HTERT RPE-1 (cell line): ENCODE results near the gene IQCC.

Experiments
- in situ Hi-C: fragments of 300-500 bp; cut with MboI; formaldehyde crosslinking; loops from 4 replicates; pipeline ENCODE4 v1.14.3; 2020; ENCODE audit warnings: low sequenced_read_pairs

The IQCC gene

DNA sequence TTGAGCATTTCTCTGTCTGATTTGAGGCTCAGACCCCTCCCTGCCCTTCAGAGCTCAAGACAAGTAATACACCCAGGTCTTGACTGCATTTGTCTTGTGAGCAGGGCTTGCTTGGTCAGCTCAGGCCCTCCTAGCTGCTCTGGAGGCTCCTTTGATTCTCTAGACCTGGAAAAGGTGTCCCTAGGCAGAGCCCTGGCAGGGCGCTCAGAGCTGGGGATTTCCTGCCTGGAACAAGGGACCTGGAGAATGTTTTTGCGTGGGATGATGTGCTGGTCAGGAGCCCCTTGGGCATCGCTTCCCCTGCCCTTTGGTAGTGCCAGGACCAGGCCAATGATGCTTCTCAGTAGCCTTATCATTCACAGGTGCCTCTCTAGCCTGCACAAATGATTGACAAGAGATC is 9.9 kb upstream of the IQCC start:
- in situ Hi-C loops = no loop called here

DNA sequence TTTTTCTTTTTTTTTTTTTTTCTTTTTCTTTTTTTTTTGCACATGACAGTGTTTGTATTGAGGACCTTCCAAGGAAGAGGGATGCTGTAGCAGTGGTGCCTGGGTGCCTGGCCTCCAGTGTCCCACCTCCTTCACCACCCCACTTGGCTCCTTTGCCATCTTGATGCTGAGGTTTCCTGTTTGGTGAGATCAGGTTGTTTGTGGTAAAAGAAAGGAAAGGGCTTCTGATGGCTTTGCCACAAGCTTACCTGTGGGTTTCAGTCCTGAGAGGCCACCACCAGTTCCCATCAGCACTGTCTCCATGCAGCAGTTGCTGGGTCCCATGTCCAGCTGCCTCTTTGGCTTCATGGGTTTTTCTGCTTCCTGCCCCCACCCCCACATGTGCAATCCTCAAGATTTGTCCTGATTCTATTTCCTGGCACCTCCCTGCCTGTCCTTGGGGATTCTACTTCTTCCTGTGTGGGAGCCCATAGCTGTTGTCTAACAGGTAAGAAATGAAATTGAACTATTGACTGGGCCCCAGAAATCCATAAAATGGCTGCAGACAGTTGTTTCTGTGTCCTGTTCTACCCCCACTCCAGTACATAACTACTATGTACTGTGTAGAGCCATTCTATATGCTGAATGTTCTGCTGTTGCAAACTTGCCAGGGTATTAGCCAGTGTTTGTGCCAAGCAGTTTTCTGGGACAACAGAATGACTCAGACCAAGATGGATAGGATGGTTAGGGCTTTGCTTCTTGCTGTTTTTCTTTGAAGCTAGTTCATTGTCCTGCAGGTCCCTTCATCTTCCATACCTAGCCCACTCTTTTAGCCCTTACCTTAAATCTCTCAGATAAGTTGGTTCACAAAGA is 9.3 kb upstream of the IQCC start:
- in situ Hi-C loops = no loop called here

DNA sequence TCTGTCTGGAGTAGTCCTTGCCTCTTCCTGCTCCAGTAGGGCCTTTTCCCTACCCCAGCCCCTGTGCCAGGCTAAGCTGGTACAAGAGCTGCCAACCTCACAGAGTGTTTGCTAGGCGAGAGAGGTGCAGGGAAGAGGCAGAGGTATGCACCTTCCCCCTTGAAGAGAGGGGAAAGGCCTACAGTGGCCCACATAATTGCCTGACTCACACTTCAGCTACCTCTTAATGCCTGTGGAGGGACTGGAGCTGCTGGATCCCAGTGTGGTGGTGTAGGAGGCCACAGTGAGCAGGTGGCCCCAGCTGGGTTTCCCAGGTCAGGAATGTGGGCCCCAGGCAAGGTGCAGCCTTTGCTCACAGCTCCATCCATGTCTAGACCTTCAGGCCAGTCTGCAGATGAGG is 8.4 kb upstream of the IQCC start:
- in situ Hi-C loops = no loop called here

DNA sequence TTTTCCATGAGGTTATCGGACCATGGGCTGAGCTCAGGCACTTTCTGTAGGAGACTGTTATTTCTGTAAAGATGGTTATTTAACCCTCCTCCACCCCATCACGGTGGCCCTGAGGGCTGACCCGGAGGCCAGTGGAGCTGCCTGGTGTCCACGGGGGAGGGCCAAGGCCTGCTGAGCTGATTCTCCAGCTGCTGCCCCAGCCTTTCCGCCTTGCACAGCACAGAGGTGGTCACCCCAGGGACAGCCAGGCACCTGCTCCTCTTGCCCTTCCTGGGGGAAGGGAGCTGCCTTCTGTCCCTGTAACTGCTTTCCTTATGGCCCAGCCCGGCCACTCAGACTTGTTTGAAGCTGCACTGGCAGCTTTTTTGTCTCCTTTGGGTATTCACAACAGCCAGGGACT is 7.6 kb upstream of the IQCC start:
- in situ Hi-C loops = no loop called here

DNA sequence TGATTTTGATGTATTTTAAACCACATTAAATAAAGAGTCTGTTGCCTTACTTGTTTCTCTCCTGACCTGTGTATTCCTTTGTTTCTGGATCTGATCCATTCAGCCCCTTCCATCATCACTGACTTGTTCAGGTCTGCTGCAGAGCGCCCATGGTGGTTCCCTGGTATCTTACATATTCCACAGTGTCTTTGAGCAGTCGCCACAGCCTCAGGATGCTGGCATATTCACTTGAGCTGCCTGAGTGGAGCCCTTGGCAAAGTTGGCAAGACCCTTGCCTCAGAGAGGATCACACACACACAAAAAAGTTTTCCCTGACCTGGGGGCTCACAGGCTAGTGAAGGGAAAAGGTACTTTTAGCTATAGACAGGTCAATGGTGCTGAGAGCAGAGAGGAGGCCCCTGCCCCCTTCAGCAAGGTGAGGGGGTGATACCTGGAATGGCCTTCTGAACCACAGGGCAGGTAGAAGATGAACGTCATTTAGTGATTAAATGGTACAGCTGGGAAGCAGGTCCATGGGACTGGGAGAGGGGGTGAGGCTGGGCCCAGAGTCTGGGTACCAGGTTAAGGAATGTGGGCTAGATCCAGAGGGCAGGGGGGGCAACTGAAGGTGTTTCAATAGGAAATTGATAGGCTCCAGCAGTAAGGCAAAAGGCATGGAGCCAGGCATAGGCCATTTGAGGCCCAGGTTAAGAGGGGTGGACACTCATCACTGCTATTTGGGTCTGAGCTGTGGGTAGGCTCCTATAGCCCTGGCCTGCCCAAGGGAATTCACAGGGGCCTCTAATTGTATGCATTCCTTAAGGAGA is 7.0 kb upstream of the IQCC start:
- in situ Hi-C loops = no loop called here

DNA sequence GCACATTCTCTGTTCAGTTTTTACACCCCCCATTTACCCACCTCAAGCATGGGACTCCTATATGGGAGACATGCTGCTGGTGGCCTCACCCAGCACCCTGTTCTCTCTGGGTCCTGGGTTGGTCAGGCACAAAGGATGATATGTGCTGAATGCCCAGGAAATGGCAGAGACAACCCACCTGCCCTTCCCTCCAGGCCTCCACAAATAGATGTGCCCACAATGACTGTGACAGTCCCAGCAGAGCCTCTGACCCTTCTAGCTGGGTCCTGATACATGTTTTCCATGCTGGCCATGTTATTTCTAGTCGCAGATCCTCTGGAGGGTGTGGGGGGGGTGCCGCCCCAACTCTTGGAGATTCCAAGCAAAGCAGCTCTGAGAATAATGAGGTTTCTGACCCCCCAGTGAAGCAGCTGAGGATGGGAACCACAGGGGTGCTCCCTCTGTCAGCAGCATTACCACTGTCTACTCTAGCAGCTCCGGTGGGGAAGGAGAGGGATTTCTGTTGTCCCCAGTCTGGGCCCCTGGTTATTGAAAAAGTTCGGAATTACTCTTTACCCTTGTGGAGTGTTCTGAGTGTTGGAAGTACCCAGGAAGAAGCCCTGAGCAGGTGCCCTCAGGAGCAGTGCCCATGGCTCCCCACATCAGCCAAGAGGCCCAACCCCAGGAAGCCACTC is 6.3 kb upstream of the IQCC start:
- in situ Hi-C loops = no loop called here

DNA sequence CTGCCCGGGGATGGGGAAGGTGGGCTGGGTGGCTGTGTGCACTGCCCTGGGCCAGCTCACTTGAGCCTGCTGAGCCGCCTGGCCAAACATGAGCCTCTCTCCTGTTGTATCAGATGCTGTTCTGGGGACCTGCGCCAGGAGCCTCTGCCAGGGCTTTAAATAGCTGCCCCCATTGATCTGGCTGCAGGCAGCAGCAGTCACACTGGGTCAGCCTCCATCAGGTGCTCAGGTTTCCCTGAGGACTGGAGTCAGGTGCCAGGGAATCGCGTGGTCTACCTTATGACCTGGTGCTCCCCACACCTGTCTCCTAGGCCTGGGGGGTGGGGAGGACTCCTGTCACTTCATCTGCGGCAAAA is 5.8 kb upstream of the IQCC start:
- in situ Hi-C loops = no loop called here

DNA sequence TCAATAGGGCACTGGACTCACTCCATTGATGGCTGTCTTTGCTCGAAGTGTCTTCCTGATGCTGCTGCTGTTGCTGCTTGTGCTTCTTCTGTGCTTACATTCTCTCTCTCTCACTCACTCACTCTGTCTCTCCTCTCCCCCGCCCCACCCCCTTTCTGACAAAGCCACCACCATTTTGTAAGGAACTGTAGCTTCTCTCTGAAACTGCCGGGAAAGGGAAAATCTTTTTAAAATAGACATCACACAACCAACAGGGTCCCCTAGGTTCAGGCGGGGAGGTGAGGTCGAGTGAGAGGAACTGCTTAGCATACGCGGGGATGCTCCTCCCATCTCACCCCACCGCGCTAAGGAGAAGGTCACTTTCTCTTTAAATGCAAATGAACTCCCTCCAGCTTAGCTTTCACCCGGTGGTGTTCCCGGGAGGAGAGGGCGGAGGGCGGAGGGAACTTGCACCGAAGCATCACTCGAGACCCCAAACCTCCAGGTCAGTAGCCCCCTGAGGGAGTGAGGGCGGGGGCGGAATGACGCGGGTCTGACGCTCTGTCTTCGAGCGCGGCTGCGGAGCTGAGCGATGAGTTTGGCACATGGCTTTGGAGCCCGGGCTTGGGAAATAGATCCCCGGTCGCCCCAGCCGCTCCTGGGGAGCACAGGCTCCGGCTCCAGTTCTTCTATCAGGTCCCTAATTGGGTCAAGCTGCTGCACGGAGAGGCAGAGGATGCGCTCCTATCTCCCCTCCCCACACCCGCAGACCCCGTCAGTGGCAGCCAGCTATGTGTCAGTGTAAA is 5.1 kb upstream of the IQCC start, which contains the start of gene CCDC28B:
Gene CCDC28B (plus strand): TSS at position 370 of the 785 bp plus-strand sequence. CDS start 1,341 bp downstream, outside the sequence.
- in situ Hi-C loops = no loop called here

DNA sequence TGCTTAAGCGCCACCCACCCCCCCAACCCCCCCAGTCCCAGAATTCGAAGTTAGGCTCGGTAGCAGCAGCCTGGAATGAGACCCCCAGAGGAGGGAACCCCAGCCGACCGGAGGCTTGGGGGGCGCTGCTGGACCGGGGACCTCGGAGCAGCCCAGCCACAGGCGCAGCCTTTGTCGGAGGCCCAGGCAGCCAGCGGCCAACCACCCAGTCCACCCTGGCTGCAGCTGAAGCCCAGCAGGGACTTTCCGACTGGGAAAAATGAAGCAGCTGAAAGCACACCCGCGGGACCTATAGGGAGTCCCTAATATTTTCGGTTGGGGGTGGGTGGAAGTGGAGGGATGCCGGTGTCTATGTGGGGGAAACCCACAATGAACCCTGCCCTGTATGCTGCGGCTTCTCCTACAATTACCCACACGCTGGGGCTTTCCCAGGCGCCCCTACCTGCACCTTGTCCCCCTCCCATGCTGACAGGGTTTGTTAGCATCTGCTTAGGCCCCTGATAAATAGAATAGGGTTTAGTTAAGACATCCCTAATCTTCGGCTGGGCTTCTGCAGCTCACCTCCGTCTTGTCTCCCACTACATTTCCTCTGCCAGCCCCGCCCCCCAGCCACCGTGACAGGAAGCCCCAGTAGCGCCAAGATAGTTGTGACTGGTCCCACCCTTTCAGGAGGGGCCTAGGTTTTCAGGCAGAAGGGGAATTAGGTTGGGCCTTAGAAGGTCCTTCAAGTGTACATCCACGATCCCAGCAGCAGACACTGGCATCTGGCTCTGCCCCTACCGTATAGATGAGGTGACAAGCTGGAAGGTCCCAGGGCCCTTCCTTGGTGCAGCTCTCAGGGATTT is 4.2 kb upstream of the IQCC start:
- in situ Hi-C loops = no loop called here

DNA sequence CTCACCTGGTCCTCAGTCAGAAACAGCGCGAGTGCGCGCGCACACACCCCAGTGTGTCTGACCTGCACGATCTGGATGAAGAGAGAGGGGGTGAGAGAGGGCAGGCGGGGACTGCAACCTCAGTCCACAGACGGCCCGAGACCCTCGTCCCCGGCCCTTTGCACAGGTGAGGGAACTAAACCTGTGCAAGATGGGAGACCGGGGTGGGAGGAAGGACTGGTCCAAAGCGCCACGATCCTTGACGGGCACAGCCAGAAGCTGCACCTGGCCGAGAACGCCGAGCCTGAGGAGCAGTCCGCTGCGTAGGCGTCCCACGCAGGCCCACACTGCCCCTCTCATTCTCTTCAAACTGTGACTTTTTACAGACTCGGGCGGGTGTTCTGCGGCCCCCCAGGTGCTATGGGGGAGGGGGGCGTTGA is 519 bp upstream of the IQCC start:
- in situ Hi-C loops = no loop called here

DNA sequence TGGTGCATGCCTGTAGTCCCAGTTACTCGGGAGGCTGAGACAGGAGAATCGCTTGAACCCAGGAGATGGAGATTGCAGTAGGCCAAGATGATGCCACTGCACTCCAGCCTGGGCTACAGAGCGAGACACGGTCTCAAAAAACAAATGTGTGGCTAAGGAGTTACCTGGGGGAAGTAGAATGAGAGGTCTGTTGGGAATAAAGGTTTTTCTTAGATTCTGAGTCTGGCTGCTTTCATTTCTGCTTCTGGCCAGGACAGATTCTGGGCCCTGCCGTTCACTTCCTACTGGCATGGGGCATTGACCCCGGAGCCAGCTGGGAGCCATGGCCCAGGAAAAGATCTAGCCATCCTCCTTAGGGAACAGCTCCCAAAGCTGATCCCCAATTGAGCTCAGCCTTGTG is 3.0 kb downstream of the IQCC start:
- in situ Hi-C loops = no loop called here

DNA sequence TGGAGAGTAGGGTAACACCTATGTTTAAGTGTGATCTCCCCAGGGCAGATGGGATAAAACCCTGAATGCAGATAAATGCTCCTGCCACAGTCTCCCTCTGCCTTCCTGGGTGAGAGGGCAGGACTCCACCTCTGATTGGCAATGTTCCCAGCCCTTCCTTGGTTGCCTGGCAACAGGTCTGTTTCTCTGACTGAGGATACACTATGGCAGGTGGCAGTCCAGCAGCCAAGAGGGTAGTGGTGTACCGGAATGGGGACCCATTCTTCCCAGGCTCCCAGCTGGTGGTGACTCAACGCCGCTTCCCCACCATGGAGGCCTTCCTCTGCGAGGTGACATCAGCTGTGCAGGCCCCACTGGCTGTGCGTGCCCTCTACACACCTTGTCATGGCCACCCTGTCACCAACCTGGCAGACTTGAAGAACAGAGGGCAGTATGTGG is 3.4 kb downstream of the IQCC start, which contains the start of gene DCDC2B:
Gene DCDC2B (plus strand): TSS at position 199 of the 438 bp plus-strand sequence. CDS start 5 bp downstream, at position 204.
- in situ Hi-C loops = no loop called here

DNA sequence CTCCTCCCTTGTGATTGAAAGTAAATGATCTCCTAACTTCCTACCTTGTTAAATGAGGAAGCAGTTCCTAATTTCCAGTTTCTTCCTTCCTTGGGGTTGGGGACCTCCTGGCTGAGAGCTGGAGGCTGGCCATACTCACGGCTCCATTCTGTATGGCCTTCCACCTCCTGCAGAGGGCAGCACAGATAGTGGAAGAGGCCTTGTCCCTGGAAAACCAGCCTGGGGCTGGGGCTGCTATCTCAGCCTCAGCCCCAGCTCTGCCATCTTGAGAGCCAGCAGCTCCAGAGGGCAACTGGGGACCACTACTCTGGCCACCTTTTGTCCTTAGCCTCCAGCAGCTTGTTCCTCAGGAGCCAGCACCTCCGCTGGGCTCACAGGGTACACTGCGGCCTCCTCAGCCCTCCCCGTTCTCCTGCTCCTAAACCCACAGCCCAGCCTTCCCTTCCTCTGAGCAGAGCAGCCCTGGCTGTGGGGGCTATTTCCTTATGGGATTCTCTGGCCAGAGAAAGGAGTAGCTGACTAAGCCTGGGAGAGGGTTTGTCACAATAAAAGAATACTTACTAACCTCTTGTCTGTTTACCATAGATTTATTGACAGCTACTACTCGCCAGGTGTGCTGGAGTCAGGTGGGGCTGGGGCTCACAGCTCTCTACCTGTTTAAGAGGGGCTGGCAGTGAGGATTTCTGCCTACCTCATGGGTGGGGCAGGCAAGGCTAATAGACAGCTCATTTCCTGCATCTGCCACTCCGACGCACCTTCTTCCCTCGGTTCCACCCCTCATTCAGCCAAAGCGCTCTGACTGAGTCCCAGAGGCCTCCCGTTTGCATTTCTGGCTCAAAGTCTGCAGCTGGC is 10.4 kb downstream of the IQCC start:
- in situ Hi-C loops = no loop called here

DNA sequence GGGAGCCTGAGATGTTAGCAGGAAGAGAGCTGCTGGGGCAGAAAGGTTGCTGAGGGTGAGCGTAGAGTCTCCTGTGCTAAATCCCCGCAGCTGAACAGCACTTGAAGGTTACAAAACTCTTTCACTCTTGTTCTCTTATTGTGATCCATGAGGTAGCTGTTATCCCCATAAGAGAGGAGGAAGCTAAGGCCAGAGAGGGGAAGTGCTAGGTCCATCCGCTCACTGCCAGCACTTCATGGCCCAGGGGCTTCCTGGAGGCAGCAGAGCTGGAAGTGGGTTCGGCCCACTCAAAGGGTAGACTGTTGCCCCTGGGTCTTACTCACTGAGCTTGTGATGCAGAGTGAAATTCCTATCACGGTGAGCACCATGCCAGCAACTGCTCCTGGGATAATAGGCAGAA is 11.1 kb downstream of the IQCC start:
- in situ Hi-C loops = no loop called here

DNA sequence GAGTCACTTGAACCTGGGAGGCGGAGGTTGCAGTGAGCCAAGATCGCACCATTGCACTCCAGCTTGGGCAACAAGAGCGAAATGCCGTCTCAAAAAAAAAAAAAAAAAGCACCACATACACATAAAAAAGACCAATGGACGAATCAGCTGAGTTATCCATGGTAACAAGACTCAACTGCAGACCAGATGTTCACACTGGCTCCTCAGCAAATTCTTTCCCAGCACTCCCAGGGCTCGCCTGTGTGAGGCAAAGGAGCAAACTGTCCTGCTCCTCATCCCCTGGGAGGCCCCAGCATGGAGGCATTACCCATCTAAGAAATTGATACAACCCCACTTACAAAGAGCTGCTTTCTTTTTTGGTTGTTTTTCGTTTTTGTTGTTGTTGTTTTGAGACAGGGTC is 13.6 kb downstream of the IQCC start:
- in situ Hi-C loops = no loop called here

DNA sequence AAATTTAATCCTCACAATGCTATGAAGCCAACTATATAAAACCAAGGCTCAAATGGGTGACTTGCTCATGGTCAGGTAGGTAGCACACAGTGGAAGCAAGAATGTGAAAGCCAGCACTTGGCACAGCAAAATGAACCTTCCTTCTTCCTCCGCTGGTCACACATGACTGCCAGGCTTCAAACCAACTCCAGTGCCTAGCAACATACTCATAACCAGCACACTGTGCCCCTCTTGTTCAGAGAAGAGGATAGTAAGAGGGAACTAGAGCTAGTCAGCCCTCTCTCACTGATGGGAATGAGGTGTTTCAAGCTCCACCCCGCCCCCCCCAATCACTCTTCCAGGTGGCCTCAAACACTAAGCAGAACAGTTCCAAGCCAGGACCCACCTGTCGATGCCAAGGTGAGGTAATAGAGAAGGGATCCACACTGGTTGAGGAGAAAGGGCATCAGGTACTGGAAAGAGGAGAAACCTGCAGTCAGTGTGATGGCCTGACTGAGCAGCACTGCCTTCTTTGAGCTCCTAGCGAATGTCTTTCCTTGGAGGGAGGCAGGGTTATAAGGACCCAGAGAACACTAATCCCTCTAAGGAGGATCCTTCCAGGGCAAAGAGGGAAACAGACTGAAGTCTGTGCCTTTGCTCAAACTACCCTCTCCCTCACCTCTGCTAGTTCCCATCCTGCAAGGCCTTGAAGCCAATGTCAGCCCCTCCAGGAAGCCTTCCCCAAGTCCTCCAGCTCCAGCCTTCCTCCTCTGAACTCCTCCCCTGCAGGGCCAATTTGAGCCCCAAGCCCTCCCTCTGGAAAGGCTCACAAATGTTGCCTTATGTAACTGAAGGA is 15.5 kb downstream of the IQCC start:
- in situ Hi-C loops = no loop called here

DNA sequence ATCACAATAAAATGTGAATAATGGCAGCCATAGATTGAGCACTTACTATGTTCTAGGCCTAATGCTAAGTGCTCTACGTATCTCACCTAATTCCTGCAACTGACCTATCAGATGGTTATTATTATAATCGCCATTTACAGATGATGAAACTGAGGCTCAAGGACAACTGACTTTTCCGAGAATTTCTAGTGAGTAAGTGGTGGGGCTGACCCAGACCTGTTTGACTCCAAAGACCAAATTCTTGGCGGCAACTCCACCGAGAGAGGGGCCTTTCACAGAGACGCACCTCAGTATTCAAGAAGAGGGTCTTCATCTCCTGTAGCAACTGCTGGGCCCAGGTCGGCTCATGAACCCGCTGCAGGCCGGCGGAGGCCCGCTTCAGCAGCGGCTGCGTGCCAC is 16.1 kb downstream of the IQCC start:
- in situ Hi-C loops = no loop called here
